NCI-H1694 (cell line): ENCODE results near the gene CCDC167.

Experiments
- DNase-seq: peaks from one replicate; lab custom pipeline; 2025; lab: John Stamatoyannopoulos, UW

Gene CCDC167

GRCh38 chr6:37499433-37500293, at the start of gene CCDC167:
Gene CCDC167 (minus strand): TSS chr6:37499893. CDS start chr6:37499863, 30 bp downstream.
- DNase-seq: peak; percentile 99

GRCh38 chr6:37549154-37549553, 49.5 kb upstream of the CCDC167 start:
- no peak for DNase-seq

- no peak for DNase-seq
Observed at GRCh38 chr6:37548067-37548674, 48.5 kb upstream of the CCDC167 start.

- DNase-seq: peak; percentile 56
Observed at GRCh38 chr6:37547564-37548061, 47.9 kb upstream of the CCDC167 start.

GRCh38 chr6:37546141-37546871, 46.6 kb upstream of the CCDC167 start:
- DNase-seq: no peak

- no peak for DNase-seq
Observed at GRCh38 chr6:37544530-37544929, 44.8 kb upstream of the CCDC167 start.

GRCh38 chr6:37543361-37543760, 43.7 kb upstream of the CCDC167 start:
- no peak for DNase-seq

GRCh38 chr6:37541346-37541745, 41.7 kb upstream of the CCDC167 start:
- DNase-seq: no peak

- peak; percentile 19 for DNase-seq
Observed at GRCh38 chr6:37540390-37540789, 40.7 kb upstream of the CCDC167 start.

- no peak for DNase-seq
Observed at GRCh38 chr6:37540029-37540352, 40.3 kb upstream of the CCDC167 start.

GRCh38 chr6:37539171-37540028, 39.7 kb upstream of the CCDC167 start:
- no peak for DNase-seq

GRCh38 chr6:37538107-37538506, 38.4 kb upstream of the CCDC167 start:
- peak; percentile 18 for DNase-seq

- peak; percentile 78 for DNase-seq
Observed at GRCh38 chr6:37537548-37537947, 37.9 kb upstream of the CCDC167 start.

- DNase-seq: peak; percentile 68
Observed at GRCh38 chr6:37536491-37537190, 36.9 kb upstream of the CCDC167 start.

GRCh38 chr6:37535759-37536490, 36.2 kb upstream of the CCDC167 start:
- no peak for DNase-seq

- DNase-seq: no peak
Observed at GRCh38 chr6:37535428-37535758, 35.7 kb upstream of the CCDC167 start.

GRCh38 chr6:37534893-37535292, 35.2 kb upstream of the CCDC167 start:
- no peak for DNase-seq

GRCh38 chr6:37532122-37532521, 32.4 kb upstream of the CCDC167 start:
- DNase-seq: no peak

GRCh38 chr6:37531437-37532036, 31.8 kb upstream of the CCDC167 start:
- DNase-seq: no peak

- DNase-seq: no peak
Observed at GRCh38 chr6:37531026-37531425, 31.3 kb upstream of the CCDC167 start.
